ENCODE measurements around the gene PHEX.
"Not testable (repeated sequence)": the region's sequence is repeated elsewhere in the genome, so short reads cannot be mapped to it uniquely, and the experiment has no call there.

Gene PHEX

GRCh38 chrX:22273714-22274317 is 241.7 kb downstream of the PHEX start:
- Mint-ChIP-seq H3K27me3 (peaks cover 8% of the 10 kb centered on the region), H3K4me3 (no peak overlapping the region), H3K9me3 (no peaks in the 10 kb centered on the region), H3K4me1 (no peaks in the 10 kb centered on the region), H3K27ac (no peak overlapping the region)
- no peak for ATAC-seq
- no peak for DNase-seq

GRCh38 chrX:22276781-22277180 is 244.7 kb downstream of the PHEX start:
- ATAC-seq = no peak
- Mint-ChIP-seq H3K27me3 (peaks cover 8% of the 10 kb centered on the region), H3K27ac (no peak overlapping the region), H3K4me1 (no peaks in the 10 kb centered on the region), H3K9me3 (no peaks in the 10 kb centered on the region), H3K4me3 (no peak overlapping the region)
- no peak for DNase-seq

- peaks cover 8% of the 10 kb centered on the region for H3K27me3 Mint-ChIP-seq
- no peak overlapping the region for H3K4me3 Mint-ChIP-seq
- no peak overlapping the region for H3K27ac Mint-ChIP-seq
- DNase-seq (no peak), ATAC-seq (no peak)
- no peaks in the 10 kb centered on the region for H3K9me3 Mint-ChIP-seq
- no peaks in the 10 kb centered on the region for H3K4me1 Mint-ChIP-seq
These were observed 246.2 kb downstream of the PHEX start for GRCh38 chrX:22278375-22278774.

GRCh38 chrX:22289209-22289608 is 257.1 kb downstream of the PHEX start:
- not testable (repeated sequence) for H3K9me3 Mint-ChIP-seq, DNase-seq, H3K4me3 Mint-ChIP-seq, ATAC-seq, H3K27me3 Mint-ChIP-seq, H3K27ac Mint-ChIP-seq, H3K4me1 Mint-ChIP-seq

- ATAC-seq (no peak), DNase-seq (no peak)
- Mint-ChIP-seq H3K9me3 (no peaks in the 10 kb centered on the region), H3K27me3 (no peaks in the 10 kb centered on the region), H3K27ac (no peak overlapping the region), H3K4me1 (peaks cover 10% of the 10 kb centered on the region), H3K4me3 (no peak overlapping the region)
These were observed 264.7 kb downstream of the PHEX start for GRCh38 chrX:22296871-22297270.

- H3K27ac Mint-ChIP-seq = no peak overlapping the region
- ATAC-seq (no peak), DNase-seq (no peak)
- no peaks in the 10 kb centered on the region for H3K9me3 Mint-ChIP-seq
- no peak overlapping the region for H3K4me3 Mint-ChIP-seq
- H3K4me1 Mint-ChIP-seq = peaks cover 10% of the 10 kb centered on the region
- no peaks in the 10 kb centered on the region for H3K27me3 Mint-ChIP-seq
These were observed 268.0 kb downstream of the PHEX start for GRCh38 chrX:22300130-22300529.
